CD14-positive monocyte (primary cell): ENCODE results near the gene VCAN. TPM values are rescaled to one million over a fixed set of nuclear protein-coding genes. Genes with fewer than 3 reads are reported as not detected.

ENCODE experiments used
- DNase-seq, 3 donors: peaks; one replicate each; pipeline ENCODE4 v3.0.0-alpha.2; 2011 to 2022
- H2AFZ ChIP-seq: 2 replicates; pipeline ENCODE4 v1.6.0; 2012; ENCODE audit warnings: mild to moderate bottlenecking, low read depth, low read length, inconsistent platforms; ENCODE audit not compliant: insufficient read depth, poor library complexity, severe bottlenecking
- H3K27ac ChIP-seq, 2 donors: 1 replicate in 1 of 2; 2 replicates in 1 of 2; pipeline ENCODE4 v1.5.1; 2012 to 2013; ENCODE audit warnings: low read length in 2 of 2, control low read depth in 1 of 2, inconsistent platforms in 1 of 2, low read depth in 1 of 2, mild to moderate bottlenecking in 1 of 2
- H3K27me3 ChIP-seq, 2 donors: one replicate each; pipeline versions ENCODE4 v1.6.0 to v1.6.1; 2011 to 2013; ENCODE audit warnings: low read length in 2 of 2; ENCODE audit not compliant: control insufficient read depth in 2 of 2, insufficient read depth in 2 of 2
- H3K36me3 ChIP-seq, 2 donors: replicated peaks in 1 of 2; 1 replicate in 1 of 2; 2 replicates in 1 of 2; pipeline versions ENCODE4 v1.5.1 to v1.6.1; 2012 to 2013; ENCODE audit warnings: low read length in 2 of 2, control low read depth in 1 of 2, inconsistent platforms in 1 of 2, mild to moderate bottlenecking in 1 of 2; ENCODE audit not compliant: insufficient read depth in 2 of 2, control insufficient read depth in 1 of 2
- H3K4me1 ChIP-seq, 2 donors: 1 replicate in 1 of 2; 2 replicates in 1 of 2; pipeline versions ENCODE4 v1.5.1 to v1.6.1; 2012 to 2013; ENCODE audit warnings: low read length in 2 of 2, control low read depth in 1 of 2, inconsistent platforms in 1 of 2, mild to moderate bottlenecking in 1 of 2, moderate library complexity in 1 of 2; ENCODE audit not compliant: insufficient read depth in 2 of 2, control insufficient read depth in 1 of 2
- H3K4me2 ChIP-seq: replicated peaks from 2 replicates; pipeline ENCODE3; 2012; ENCODE audit warnings: low read length, moderate library complexity, mild to moderate bottlenecking; ENCODE audit not compliant: poor library complexity, severe bottlenecking; ENCODE audit errors: extremely low read depth
- H3K4me3 ChIP-seq, 3 experiments: fragments of 200-600 bp in 1 of 3; sonication (generic) in 1 of 3; replicated peaks in 1 of 3; 1 replicate in 2 of 3; 2 replicates in 1 of 3; pipeline ENCODE4 v1.5.1; 2011 to 2013; ENCODE audit warnings: low read length in 3 of 3, mild to moderate bottlenecking in 3 of 3, control low read depth in 2 of 3, low read depth in 2 of 3, inconsistent platforms in 1 of 3, moderate library complexity in 1 of 3
- H3K79me2 ChIP-seq: 2 replicates; pipeline ENCODE4 v1.6.0; 2012; ENCODE audit warnings: mild to moderate bottlenecking, control low read depth, inconsistent platforms, low read length, moderate library complexity; ENCODE audit not compliant: insufficient read depth
- H3K9ac ChIP-seq: 2 replicates; pipeline ENCODE4 v1.6.0; 2017; ENCODE audit warnings: low read length, mild to moderate bottlenecking; ENCODE audit not compliant: insufficient read depth, poor library complexity, severe bottlenecking
- H3K9me3 ChIP-seq, 2 donors: replicated peaks in 1 of 2; 1 replicate in 1 of 2; 2 replicates in 1 of 2; pipeline versions ENCODE4 v1.5.1 to v1.6.1; 2012 to 2013; ENCODE audit warnings: low read length in 2 of 2, control low read depth in 1 of 2; ENCODE audit not compliant: control insufficient read depth in 1 of 2, insufficient read depth in 1 of 2
- H4K20me1 ChIP-seq: 2 replicates; pipeline ENCODE4 v1.6.0; 2012; ENCODE audit warnings: mild to moderate bottlenecking, low read length, control low read depth, moderate library complexity; ENCODE audit not compliant: insufficient read depth
- H3K27ac Mint-ChIP-seq, 7 donors: one replicate each; pipeline ENCODE4 v1.8.0; 2020; ENCODE audit warnings: mild to moderate bottlenecking in 7 of 7, mixed read lengths in 7 of 7, moderate library complexity in 6 of 7, inconsistent platforms in 2 of 7
- H3K27me3 Mint-ChIP-seq, 3 donors: one replicate each; pipeline ENCODE4 v1.8.0; 2021 to 2022; ENCODE audit warnings: low read depth in 3 of 3, mild to moderate bottlenecking in 3 of 3, mixed read lengths in 3 of 3, moderate library complexity in 3 of 3, inconsistent platforms in 1 of 3
- H3K36me3 Mint-ChIP-seq, 2 donors: one replicate each; pipeline ENCODE4 v1.8.0; 2020; ENCODE audit warnings: mixed read lengths in 2 of 2, inconsistent platforms in 1 of 2, mild to moderate bottlenecking in 1 of 2
- H3K4me1 Mint-ChIP-seq: one replicate; pipeline ENCODE4 v1.8.0; 2020; ENCODE audit warnings: mild to moderate bottlenecking, mixed read lengths
- H3K4me3 Mint-ChIP-seq, 2 donors: one replicate each; pipeline ENCODE4 v1.8.0; 2020; ENCODE audit warnings: mild to moderate bottlenecking in 2 of 2, mixed read lengths in 2 of 2, moderate library complexity in 1 of 2
- H3K9me3 Mint-ChIP-seq, 7 donors: one replicate each; pipeline ENCODE4 v1.8.0; 2020 to 2022; ENCODE audit warnings: mixed read lengths in 7 of 7, mild to moderate bottlenecking in 6 of 7, moderate library complexity in 6 of 7, inconsistent platforms in 2 of 7
- WGBS: methylation state at CpG from one replicate; pipeline ENCODE4 v1.1.5; 2013; ENCODE audit warnings: missing lambda C conversion rate; ENCODE audit not compliant: insufficient coverage; 5-methylcytosine and 5-hydroxymethylcytosine counted together
- intact Hi-C, 2 donors: fragments of 100-400 bp; cut with micrococcal nuclease; formaldehyde crosslinking; loops; one replicate each; pipeline versions ENCODE4 v1.15.0 to v1.15.1; 2023
- polyA plus RNA-seq, 3 donors: library from polyadenylated mRNA; depleted of rRNA in 1 of 3; unstranded in 2 of 3; stranded (reverse) in 1 of 3; fragments of 300-500 nt in 2 of 3; fragments of >200 nt in 1 of 3; fragmentation: Illumina TruSeq in 2 of 3; gene quantifications; 1 replicate in 2 of 3; 2 replicates in 1 of 3; pipeline ENCODE4 v1.2.3, GENCODE V29; 2012 to 2021
- TF ChIP-seq, protein P1 (sequence below): fragments of 200-600 bp; IDR thresholded peaks from one replicate; pipeline ENCODE4 v1.8.0; 2022; ENCODE audit warnings: antibody characterized with exemption, mild to moderate bottlenecking

VCAN gene
- polyA plus RNA-seq, 3 donors, result 417 to 844 (median 630) TPM

DNA sequence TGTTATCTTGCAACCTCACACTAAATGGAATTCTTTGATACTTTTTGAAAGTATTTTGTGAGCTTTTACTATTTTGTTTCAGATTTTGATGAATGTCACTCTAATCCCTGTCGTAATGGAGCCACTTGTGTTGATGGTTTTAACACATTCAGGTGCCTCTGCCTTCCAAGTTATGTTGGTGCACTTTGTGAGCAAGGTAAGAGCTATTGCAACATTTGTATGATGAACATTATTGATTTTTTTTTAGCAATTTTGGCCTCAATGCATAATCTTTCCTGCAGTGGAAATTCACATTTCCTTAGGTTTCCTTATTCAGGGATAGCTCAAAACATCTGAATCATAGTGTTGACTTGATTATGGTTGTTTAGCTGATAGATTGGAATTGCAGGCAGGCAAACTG lies 76.3 kb downstream of the VCAN start:
- no CpG with 5 or more reads among the region's 1 CpG for whole genome bisulfite sequencing
- H3K9ac ChIP-seq, result no peak overlapping the region
- peaks cover 97 to 100% of the 10 kb centered on the region in 2 donors for H3K36me3 ChIP-seq
- peaks cover 15% of the 10 kb centered on the region for H3K79me2 ChIP-seq
- TF ChIP-seq, protein P1, sequence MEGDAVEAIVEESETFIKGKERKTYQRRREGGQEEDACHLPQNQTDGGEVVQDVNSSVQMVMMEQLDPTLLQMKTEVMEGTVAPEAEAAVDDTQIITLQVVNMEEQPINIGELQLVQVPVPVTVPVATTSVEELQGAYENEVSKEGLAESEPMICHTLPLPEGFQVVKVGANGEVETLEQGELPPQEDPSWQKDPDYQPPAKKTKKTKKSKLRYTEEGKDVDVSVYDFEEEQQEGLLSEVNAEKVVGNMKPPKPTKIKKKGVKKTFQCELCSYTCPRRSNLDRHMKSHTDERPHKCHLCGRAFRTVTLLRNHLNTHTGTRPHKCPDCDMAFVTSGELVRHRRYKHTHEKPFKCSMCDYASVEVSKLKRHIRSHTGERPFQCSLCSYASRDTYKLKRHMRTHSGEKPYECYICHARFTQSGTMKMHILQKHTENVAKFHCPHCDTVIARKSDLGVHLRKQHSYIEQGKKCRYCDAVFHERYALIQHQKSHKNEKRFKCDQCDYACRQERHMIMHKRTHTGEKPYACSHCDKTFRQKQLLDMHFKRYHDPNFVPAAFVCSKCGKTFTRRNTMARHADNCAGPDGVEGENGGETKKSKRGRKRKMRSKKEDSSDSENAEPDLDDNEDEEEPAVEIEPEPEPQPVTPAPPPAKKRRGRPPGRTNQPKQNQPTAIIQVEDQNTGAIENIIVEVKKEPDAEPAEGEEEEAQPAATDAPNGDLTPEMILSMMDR, result no peak
- no peak overlapping the region for H3K4me3 ChIP-seq
- H3K9me3 ChIP-seq, result no peaks in the 10 kb centered on the region
- Mint-ChIP-seq H3K9me3 (no peaks in the 10 kb centered on the region), H3K4me3 (no peak overlapping the region), H3K27ac (no peak overlapping the region), H3K27me3 (peaks cover 0 to 3% (median 0%) of the 10 kb centered on the region in 3 donors), H3K36me3 (peaks cover 80 to 94% of the 10 kb centered on the region in 2 donors), H3K4me1 (peaks cover 2% of the 10 kb centered on the region)
- no peak overlapping the region for H2AFZ ChIP-seq
- H3K4me2 ChIP-seq, result no peak overlapping the region
- no peak for DNase-seq
- H4K20me1 ChIP-seq, result peaks cover 100% of the 10 kb centered on the region
- H3K27ac ChIP-seq, result no peak overlapping the region
- intact Hi-C loops, result loop anchor here in 1 of 2 donors (5.0 kb wide), 1 partner anchor 61 kb away; no protein-coding TSS in a partner anchor
- no peaks in the 10 kb centered on the region for H3K4me1 ChIP-seq
- no peaks in the 10 kb centered on the region for H3K27me3 ChIP-seq

DNA sequence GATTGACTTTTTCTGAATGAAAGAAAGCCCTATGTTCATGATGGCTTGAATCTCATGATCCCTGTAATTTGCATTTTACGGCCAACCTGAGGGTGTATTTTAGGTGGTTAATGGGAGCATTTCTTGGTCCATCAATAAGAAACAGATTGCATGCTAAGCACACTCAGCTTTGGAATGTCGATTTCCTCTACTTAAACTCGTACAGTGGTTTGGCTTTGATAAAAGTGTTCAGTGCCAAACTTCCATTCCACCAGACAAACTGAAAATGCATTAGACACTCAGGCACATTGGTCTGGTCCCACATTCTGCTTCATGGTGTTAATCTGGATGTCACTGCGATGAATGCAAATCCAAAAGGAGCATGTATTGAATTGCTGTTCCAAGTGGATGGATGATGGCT lies 77.0 kb downstream of the VCAN start:
- Mint-ChIP-seq H3K36me3 (peaks cover 84 to 95% of the 10 kb centered on the region in 2 donors), H3K9me3 (no peaks in the 10 kb centered on the region), H3K4me3 (no peak overlapping the region), H3K27ac (peak overlapping the region in 2 of 7 donors; percentile 58 to 73), H3K4me1 (peaks cover 2% of the 10 kb centered on the region), H3K27me3 (peaks cover 0 to 3% (median 0%) of the 10 kb centered on the region in 3 donors)
- no peak for DNase-seq
- no peak overlapping the region for H2AFZ ChIP-seq
- peaks cover 100% of the 10 kb centered on the region for H4K20me1 ChIP-seq
- no peak overlapping the region for H3K9ac ChIP-seq
- no peak overlapping the region for H3K4me3 ChIP-seq
- no peaks in the 10 kb centered on the region for H3K4me1 ChIP-seq
- WGBS, result 100% methylated on average over 1 of the region's 4 CpGs
- no peaks in the 10 kb centered on the region for H3K27me3 ChIP-seq
- TF ChIP-seq, protein P1, result no peak
- H3K79me2 ChIP-seq, result peaks cover 14% of the 10 kb centered on the region
- no peaks in the 10 kb centered on the region for H3K9me3 ChIP-seq
- H3K36me3 ChIP-seq, result peaks cover 99 to 100% of the 10 kb centered on the region in 2 donors
- intact Hi-C loops, result loop anchor here in 1 of 2 donors (5.0 kb wide), 1 partner anchor 61 kb away; no protein-coding TSS in a partner anchor
- no peak overlapping the region for H3K27ac ChIP-seq
- no peak overlapping the region for H3K4me2 ChIP-seq
